Measurements from ENCODE around the gene LRRIQ1.

LRRIQ1 gene

DNA sequence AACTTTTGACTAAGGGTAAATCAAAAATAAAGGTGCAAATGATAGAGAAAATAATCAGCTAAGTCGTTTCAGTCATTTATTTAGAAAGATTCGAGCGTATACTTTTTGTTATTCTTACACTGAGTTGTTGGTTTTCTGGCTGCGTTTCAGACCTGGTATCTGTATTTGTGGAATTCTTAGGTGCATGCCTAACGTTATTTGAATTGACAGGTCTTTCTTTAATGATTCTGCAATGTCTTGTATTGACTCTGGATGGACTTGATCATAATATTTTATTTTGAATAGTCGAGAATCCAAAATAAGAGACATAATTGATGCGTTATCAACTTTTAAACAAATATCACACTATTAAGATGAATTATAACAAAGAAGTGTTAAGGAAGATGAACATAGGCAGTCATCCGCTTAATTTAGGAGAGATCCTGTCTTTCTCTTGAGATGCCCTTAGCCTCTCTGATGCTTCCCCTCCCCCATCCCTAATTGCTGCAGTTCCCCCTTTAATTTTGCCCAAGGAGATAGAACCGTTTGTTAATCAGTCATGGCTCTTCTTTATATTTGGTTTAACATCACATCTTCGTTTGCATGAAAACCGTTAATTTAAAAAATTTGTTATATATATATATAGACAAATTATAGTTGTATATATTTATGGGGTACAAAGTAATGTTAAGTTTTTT is 245.6 kb downstream of the LRRIQ1 start:
- no peaks in the 10 kb centered on the region for H3K9me3 ChIP-seq (ENCODE audit: control insufficient read depth, insufficient read depth, low read length)
- H3K4me3 ChIP-seq (ENCODE audit: low read length), result no peak overlapping the region
- no peaks in the 10 kb centered on the region for H3F3A ChIP-seq (ENCODE audit: control insufficient read depth, insufficient read depth)
- H3K79me2 ChIP-seq (ENCODE audit: control insufficient read depth, low read length), result no peaks in the 10 kb centered on the region
- no peaks in the 10 kb centered on the region for H3K4me1 ChIP-seq (ENCODE audit: control insufficient read depth, low read length)
- no peaks in the 10 kb centered on the region for H4K20me1 ChIP-seq (ENCODE audit: control insufficient read depth, insufficient read depth, low read depth, low read length)
- no peak for TF ChIP-seq EZH2phosphoT487 (IDR thresholded peaks at IDR 0.05; ENCODE audit: borderline replicate concordance, low read length)
- no peak for TF ChIP-seq CTCF (IDR thresholded peaks at IDR 0.05; ENCODE audit: low read depth, low read length, poor library complexity, severe bottlenecking)
- no peak overlapping the region for H3K27ac ChIP-seq (ENCODE audit: low read depth, low read length)
- H3K4me2 ChIP-seq (ENCODE audit: low read length), result no peak overlapping the region
- H3K9me2 ChIP-seq (replicated peaks; ENCODE audit: control insufficient read depth, low read length), result no peaks in the 10 kb centered on the region
- 0 out of 2 replicates have a peak, but pooled peaks cover 4% of the 10 kb centered on the region for H3K27me3 ChIP-seq (ENCODE audit: control insufficient read depth, low read length)
- H3K36me3 ChIP-seq (ENCODE audit: control insufficient read depth, low read length), result no peaks in the 10 kb centered on the region

GRCh38 chr12:85283560-85283959 is 247.4 kb downstream of the LRRIQ1 start:
- no peaks in the 10 kb centered on the region for H3K9me3 ChIP-seq (ENCODE audit: control insufficient read depth, insufficient read depth, low read length)
- no peaks in the 10 kb centered on the region for H3K4me1 ChIP-seq (ENCODE audit: control insufficient read depth, low read length)
- no peak overlapping the region for H3K4me3 ChIP-seq (ENCODE audit: low read length)
- H3F3A ChIP-seq (ENCODE audit: control insufficient read depth, insufficient read depth), result no peaks in the 10 kb centered on the region
- no peaks in the 10 kb centered on the region for H3K36me3 ChIP-seq (ENCODE audit: control insufficient read depth, low read length)
- no peaks in the 10 kb centered on the region for H3K79me2 ChIP-seq (ENCODE audit: control insufficient read depth, low read length)
- H3K4me2 ChIP-seq (ENCODE audit: low read length), result no peak overlapping the region
- no peaks in the 10 kb centered on the region for H4K20me1 ChIP-seq (ENCODE audit: control insufficient read depth, insufficient read depth, low read depth, low read length)
- 0 out of 2 replicates have a peak, but pooled peaks cover 4% of the 10 kb centered on the region for H3K27me3 ChIP-seq (ENCODE audit: control insufficient read depth, low read length)
- no peak overlapping the region for H3K27ac ChIP-seq (ENCODE audit: low read depth, low read length)
- no peak for TF ChIP-seq EZH2phosphoT487 (IDR thresholded peaks at IDR 0.05; ENCODE audit: borderline replicate concordance, low read length)
- no peak for TF ChIP-seq CTCF (IDR thresholded peaks at IDR 0.05; ENCODE audit: low read depth, low read length, poor library complexity, severe bottlenecking)
- H3K9me2 ChIP-seq (replicated peaks; ENCODE audit: control insufficient read depth, low read length), result no peaks in the 10 kb centered on the region
